GM19455 (cell line): ENCODE data around the gene TGFB1.
A peak's percentile ranks its signal among the peaks of the same experiment; 100 is the strongest.
"Not testable (repeated sequence)": the region's sequence is repeated elsewhere in the genome, so short reads cannot be mapped to it uniquely, and the experiment has no call there.

Experiments used
- ATAC-seq: cut with Tn5 transposase; IDR thresholded peaks from one replicate; pipeline ENCODE4 v1.9.1; 2021; ENCODE audit not compliant: unreplicated experiment

TGFB1 gene

GRCh38 chr19:41346916-41347315 lies 6.8 kb downstream of the TGFB1 start:
- not testable (repeated sequence) for ATAC-seq

- ATAC-seq = no peak
These were observed 9.6 kb downstream of the TGFB1 start for GRCh38 chr19:41344162-41344561.

- ATAC-seq = no peak
These were observed 11.8 kb downstream of the TGFB1 start for GRCh38 chr19:41341669-41342490.

GRCh38 chr19:41339936-41340335 lies 13.8 kb downstream of the TGFB1 start:
- no peak for ATAC-seq

- ATAC-seq = no peak
These were observed 18.3 kb downstream of the TGFB1 start for GRCh38 chr19:41335467-41335866.

GRCh38 chr19:41334793-41335192 lies 18.9 kb downstream of the TGFB1 start:
- no peak for ATAC-seq

GRCh38 chr19:41332468-41332867 lies 21.3 kb downstream of the TGFB1 start:
- no peak for ATAC-seq

- no peak for ATAC-seq
These were observed 21.7 kb downstream of the TGFB1 start for GRCh38 chr19:41332000-41332399.

- ATAC-seq = no peak
These were observed 22.6 kb downstream of the TGFB1 start for GRCh38 chr19:41330946-41331678.

- ATAC-seq = no peak
These were observed 23.2 kb downstream of the TGFB1 start for GRCh38 chr19:41330481-41330880.

- ATAC-seq = no peak
These were observed 24.9 kb downstream of the TGFB1 start for GRCh38 chr19:41328842-41329225.

- no peak for ATAC-seq
These were observed 25.4 kb downstream of the TGFB1 start for GRCh38 chr19:41328157-41328841.

- peak; percentile 52 for ATAC-seq
These were observed 26.1 kb downstream of the TGFB1 start for GRCh38 chr19:41327576-41328156.

- peak; percentile 8 for ATAC-seq
These were observed 26.6 kb downstream of the TGFB1 start for GRCh38 chr19:41327076-41327575.

- ATAC-seq = no peak
These were observed 27.6 kb downstream of the TGFB1 start for GRCh38 chr19:41325947-41326706.

- ATAC-seq = no peak
These were observed 28.1 kb downstream of the TGFB1 start for GRCh38 chr19:41325640-41325946.

GRCh38 chr19:41324921-41325639 lies 28.6 kb downstream of the TGFB1 start:
- ATAC-seq = no peak

- no peak for ATAC-seq
These were observed 29.5 kb downstream of the TGFB1 start for GRCh38 chr19:41324231-41324702.

- ATAC-seq = no peak
These were observed 30.1 kb downstream of the TGFB1 start for GRCh38 chr19:41323430-41324125.
